Measurements from ENCODE around the gene RGS7.
A peak's percentile ranks its signal among the peaks of the same experiment; 100 is the strongest.

RGS7 gene

GRCh38 chr1:241356519-241357365 is at the start of gene RGS7:
RGS7 (minus strand) TSS chr1:241357205.
- peak; percentile 80 for DNase-seq

DNA sequence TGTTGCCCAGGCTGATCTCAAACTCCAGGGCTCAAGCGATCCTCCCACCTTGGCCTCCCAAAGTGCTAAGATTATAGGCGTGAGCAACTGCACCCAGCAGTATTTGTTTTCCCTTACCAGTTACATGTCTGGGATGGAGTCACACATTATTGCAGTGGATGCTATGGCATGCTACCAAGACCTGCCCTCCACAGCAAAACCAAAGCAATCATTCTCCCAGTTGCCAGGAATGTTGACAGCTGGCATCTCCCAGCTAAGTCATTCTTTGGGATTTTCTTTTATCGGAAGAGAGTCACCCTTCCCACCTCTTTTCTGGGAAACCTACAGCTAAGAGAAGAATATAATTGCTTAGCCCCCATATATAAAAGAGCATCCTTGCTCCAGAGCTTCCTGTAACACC is 49.4 kb upstream of the RGS7 start:
- DNase-seq, result no peak

- DNase-seq, result no peak
Measured at GRCh38 chr1:241401156-241401555, 44.2 kb upstream of the RGS7 start.

DNA sequence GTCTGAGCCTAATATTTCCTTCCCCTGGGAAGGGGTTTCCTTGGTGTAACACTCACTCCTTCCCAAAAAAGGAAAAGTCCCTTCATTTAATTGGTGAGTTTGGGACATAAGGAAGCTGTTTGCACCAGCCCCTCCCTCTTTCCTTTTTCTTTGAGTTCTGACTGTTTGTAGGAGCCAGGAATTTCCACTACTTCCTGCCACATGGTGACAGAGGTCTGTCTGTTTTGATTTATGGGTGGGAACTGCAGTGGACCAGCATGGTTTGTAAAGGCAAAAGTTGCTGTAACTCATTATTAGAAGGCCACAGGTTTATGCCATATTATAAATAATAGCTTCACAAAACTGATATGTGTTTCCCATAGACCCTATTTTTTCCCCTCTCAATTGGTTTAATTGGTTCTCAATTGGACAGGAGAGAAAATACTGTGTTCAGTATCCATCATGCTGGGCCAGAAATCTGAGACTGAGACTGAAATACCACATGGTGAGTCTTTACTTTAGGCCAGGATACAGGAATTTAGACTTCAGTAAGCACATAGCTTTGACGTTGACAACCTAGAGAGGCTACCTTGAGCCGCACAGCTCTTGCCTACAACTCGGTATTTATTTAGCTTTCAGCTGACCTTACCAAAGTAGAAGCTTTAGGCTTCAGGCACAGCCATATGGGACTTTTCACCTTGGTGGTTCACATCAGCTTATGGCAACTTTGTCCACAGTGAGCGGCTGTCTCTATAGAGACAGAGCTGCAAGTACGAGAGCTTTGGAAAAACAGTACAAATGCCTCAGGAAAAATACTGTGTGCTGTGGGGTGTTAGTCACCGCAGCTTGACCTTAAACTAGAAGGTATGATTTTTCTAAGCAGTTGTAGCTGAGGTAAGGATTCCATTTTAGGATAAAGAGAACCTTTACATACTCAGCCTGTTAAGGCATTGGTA is 40.0 kb upstream of the RGS7 start:
- peak; percentile 33 for DNase-seq

DNA sequence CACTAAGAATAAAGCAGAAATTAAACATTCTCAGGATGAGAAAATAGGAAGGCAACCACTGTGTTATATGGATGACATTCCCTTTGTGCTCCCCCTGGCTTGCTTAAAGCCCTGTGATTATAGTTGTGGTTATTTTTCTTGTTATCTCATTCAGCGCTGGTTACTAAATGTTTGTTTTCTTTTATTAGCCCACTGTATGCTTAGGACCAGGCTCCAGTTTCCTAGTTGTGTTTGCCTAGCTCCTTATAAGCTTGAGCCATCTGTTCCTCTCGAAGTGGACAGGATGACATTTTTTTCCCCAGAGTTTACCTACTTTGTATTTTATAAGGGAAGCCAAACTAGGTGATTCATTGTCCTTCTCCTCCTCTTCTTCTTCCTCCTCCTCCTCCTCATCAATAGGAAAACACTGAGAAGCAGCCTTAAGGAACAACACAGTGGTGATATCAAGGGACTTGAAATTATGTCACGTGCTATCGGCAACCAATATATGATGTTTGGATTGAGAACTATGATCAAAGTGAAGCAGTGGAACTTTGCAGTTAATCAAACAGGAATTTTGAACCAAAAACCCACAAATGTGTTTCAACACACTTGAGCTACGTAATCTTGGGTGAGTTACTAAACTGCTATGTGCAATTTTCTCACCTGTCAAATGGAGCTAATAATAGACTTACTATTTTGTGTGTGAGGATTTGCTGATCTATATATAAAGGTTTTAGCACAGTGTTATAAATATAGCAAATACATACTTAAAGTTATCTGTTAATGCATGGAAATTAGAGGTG is 35.1 kb upstream of the RGS7 start:
- no peak for DNase-seq

- no peak for DNase-seq
Measured at GRCh38 chr1:241390526-241390925, 33.5 kb upstream of the RGS7 start.

GRCh38 chr1:241389400-241389799 is 32.4 kb upstream of the RGS7 start:
- no peak for DNase-seq

DNA sequence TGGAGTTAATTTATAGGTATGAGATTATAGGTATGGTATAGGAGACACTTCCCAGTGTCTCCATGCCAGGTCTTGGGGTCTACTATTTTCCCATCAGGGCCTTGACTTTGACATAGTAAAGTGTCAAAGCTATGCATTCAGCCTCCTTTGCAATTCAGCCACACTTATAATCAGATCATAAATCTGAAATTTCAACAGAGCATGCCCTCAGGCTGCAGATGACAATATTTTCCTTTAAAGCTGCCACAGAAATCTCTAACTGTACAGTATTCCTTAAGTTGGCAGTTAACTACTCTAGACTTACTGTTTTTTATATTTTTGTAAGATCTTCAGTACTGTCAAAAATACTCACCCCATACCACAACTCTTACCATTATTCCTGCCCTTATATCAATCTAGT is 30.2 kb upstream of the RGS7 start:
- DNase-seq, result peak; percentile 24

DNA sequence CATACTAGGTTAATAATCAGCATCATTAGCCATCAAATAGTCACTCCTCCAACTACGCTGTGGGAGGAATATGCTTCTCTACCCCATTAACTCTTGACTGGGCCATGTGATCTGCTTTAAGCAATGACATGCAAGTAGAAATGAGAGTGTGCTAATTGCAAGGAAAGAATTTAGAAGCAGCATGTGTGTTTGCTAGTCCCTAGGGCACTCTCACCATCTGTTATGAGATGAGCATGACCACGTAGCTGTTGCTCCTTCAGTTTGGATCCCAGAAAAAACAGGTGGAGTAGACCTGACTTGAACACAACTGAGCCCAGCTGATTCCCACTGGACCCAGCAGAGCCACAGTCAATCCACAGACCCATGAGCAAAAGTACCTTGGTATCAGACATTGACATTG is 19.7 kb upstream of the RGS7 start:
- no peak for DNase-seq

DNA sequence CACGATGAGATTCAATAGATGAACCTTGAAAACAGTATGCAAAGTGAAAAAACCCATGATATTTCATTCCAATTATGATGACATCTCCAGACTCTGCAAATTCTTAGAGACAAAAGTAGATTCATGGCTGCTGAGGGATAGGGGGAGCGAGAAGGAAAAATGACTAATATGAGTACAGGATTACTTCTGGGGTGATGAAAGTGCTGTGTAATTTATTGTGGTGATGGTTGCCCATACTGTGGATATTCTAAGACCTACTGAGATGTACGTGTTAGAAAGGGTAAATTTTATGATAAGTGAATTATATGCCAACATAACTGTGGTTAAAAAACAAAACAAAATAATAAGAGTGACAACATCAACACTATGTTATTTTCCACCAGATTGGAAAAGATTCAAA is 18.9 kb upstream of the RGS7 start:
- DNase-seq, result peak; percentile 46

DNA sequence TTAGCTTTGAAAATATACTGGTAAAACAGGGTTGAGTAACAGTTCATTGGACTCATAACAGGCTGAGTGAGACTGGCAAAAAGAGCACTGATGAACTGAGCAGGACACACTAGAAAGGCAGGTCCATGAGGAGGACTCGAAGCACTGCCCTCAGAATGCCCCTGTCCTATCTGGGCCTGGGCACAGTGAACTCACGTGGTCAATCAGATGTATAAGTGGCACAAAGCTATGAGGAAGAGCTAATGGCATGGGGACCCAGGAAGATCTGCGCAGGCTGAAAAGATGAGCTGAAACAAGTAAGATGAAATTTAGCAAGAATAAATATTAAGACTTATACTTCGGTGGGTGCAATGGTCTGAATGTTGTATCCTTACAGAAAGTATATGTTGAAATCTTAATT is 9.2 kb upstream of the RGS7 start:
- no peak for DNase-seq

- DNase-seq, result no peak
Measured at GRCh38 chr1:241362350-241362749, 5.3 kb upstream of the RGS7 start.

GRCh38 chr1:241357366-241358340 is 648 bp upstream of the RGS7 start:
- DNase-seq, result peak; percentile 52

GRCh38 chr1:241356187-241356518 is 852 bp downstream of the RGS7 start:
- DNase-seq, result no peak

GRCh38 chr1:241355311-241356010 is 1.5 kb downstream of the RGS7 start:
- no peak for DNase-seq

DNA sequence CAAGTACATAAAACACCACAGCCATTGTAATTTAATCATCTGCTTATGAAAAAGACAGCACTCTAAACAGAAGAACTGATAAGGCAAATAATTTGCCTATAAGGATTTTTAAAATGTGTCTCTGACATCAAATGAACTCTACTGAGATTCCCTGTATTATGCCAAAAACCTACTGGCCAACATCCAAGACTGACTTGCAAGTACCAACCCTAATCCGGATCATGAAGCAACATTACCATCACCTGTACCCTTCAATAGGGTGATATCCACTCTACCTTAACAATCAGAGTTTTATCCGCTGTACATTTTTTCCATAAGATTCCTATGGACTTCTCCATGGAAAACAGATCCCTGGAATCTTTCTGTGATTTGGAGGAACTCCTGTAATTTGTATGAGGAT is 4.6 kb downstream of the RGS7 start:
- DNase-seq, result no peak

DNA sequence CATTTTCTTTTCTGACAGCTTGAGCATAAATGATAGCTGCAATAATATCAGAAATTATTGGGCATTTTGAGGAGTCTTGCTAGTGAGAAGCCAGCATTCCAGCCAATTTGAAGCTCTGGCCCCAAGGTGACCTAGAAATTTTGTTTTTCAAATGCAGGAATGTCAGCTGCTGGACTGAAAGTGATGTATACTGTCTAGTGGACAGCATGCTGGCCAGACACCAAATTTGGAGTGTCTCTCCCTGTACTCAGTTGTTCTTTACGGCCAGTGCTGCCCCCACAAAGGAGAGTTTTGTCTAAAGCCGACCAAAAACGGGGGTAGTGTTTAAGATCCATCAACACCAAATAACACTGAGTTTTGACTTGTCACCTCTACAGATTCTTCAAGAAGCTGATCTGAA is 5.2 kb downstream of the RGS7 start:
- DNase-seq, result no peak

DNA sequence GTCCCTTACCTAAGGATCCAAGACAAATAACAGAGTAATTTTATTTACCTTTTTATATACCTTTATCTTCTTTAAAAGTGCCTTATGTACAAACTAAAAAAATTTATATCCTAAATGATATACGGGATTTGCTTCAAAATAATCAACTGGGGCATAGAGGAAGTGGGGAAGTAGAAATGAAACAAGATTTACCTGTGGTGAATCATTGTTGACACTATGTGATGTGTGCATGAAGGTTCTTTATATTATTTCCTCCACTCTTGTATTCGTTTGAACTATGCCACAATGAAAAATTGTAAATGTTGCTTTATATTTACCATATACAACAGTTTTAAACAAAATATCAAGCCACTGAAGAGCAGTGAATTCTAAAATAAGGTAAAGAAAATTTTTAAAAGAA is 13.0 kb downstream of the RGS7 start:
- DNase-seq, result no peak

GRCh38 chr1:241336335-241336734 is 20.7 kb downstream of the RGS7 start:
- peak; percentile 60 for DNase-seq

DNA sequence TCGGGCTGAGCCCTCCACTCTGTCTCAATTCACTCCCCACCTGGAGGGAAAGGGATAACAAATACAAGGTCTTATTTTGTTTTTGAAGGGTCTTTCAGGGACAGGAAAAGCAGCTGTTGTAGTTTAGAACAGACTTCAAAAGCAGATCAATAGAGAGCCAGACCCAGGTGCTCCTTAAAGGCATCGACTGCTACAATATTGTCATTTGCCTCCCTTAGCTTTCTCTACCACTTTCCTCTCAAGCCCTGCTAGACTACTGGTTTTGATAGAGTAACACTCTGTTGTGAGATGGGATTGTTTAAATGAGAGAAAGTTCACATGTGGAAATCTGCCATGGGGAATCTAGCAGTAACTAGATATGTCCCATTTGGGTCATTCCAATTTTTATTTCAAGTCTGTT is 24.0 kb downstream of the RGS7 start:
- no peak for DNase-seq

DNA sequence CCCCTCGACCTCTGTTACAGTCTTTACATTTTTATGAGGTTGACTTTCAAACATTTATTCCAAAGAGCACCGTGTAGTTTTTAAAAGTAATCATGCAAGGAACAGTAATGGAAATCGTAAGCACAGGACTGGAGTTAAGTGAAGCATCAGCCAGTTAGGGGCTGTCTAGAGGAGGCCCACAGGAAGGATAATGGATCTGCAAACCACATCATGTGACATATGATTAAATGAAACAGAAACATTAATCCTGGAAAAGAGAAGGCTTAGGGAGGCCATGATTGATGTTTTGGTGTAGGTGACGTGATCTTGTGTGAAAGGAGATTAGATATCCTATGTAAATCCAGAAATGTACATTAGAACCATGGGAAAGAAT is 25.0 kb downstream of the RGS7 start:
- no peak for DNase-seq

Measured in EL (cell line).